ENCODE measurements around the gene MESD.

DNA sequence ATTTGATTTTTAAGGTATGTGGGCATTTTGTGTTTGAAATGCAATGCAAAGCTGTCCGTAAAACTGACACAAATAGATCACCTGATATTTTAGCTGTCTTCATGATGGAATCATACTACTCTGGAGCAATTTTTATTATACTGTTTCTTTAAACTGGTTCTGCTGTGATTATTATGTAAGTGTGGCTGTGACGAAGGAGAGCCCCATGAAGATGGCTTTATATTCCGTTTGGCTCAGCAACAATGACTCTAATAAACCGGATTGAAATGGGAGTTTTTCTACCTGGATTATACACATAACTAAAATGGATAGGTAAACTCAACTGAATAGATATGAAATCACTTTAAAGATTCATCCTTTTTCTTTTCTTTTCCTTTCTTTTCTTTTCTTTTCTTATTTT lies 20.5 kb upstream of the MESD start:
- TF ChIP-seq EZH2 (IDR thresholded peaks at IDR 0.05; ENCODE audit: borderline replicate concordance, low read length), result no peak
- TF ChIP-seq, protein P1, sequence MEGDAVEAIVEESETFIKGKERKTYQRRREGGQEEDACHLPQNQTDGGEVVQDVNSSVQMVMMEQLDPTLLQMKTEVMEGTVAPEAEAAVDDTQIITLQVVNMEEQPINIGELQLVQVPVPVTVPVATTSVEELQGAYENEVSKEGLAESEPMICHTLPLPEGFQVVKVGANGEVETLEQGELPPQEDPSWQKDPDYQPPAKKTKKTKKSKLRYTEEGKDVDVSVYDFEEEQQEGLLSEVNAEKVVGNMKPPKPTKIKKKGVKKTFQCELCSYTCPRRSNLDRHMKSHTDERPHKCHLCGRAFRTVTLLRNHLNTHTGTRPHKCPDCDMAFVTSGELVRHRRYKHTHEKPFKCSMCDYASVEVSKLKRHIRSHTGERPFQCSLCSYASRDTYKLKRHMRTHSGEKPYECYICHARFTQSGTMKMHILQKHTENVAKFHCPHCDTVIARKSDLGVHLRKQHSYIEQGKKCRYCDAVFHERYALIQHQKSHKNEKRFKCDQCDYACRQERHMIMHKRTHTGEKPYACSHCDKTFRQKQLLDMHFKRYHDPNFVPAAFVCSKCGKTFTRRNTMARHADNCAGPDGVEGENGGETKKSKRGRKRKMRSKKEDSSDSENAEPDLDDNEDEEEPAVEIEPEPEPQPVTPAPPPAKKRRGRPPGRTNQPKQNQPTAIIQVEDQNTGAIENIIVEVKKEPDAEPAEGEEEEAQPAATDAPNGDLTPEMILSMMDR (conservative IDR thresholded peaks at IDR 0.05 in 1 of 2, IDR thresholded peaks at IDR 0.05 in 1 of 2; ENCODE audit: extremely low read depth in 1 of 2, insufficient read depth in 1 of 2, low read depth in 1 of 2, low read length in 2 of 2), result no peak
